ENCODE results near the gene NTM. TPM values are rescaled to one million over a fixed set of nuclear protein-coding genes. Genes with fewer than 3 reads are reported as not detected.

The NTM gene
- polyA plus RNA-seq, 2 donors, result 0.24 to 1.1 TPM

DNA sequence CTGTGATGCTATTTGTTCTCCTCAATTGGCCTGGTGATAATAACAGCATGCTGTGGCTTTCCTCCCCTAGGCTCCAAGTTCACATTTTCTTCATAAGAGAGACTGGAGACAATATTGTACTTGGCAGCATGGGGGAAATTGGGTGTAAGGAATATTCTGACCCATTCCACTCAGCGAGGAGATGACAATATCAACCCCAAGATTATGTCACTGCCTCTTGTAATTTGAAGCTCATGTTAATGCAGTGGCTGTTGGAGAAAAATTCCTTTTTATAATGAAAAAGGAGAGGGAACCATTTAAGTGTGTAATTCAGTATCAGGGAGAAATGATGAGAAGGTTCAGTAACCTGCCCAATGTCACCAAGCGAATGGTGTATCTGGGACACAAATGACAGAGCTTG, 665.8 kb downstream of the NTM start:
- Histone ChIP-seq H3K27ac (ENCODE audit: low read depth in 2 of 2, low read length in 1 of 2) (no peak overlapping the region), H3K4me1 (ENCODE audit: control insufficient read depth in 2 of 2, insufficient read depth in 2 of 2, low read length in 1 of 2) (no peaks in the 10 kb centered on the region), H3K9me3 (ENCODE audit: control insufficient read depth in 2 of 2, insufficient read depth in 1 of 2, low read depth in 1 of 2, low read length in 1 of 2) (peaks cover 0 to 3% of the 10 kb centered on the region in 2 donors), H3K36me3 (ENCODE audit: control insufficient read depth in 2 of 2, insufficient read depth in 2 of 2, low read length in 1 of 2) (no peaks in the 10 kb centered on the region), H3K4me3 (ENCODE audit: low read depth in 1 of 2, low read length in 2 of 2) (no peak overlapping the region), H3K27me3 (ENCODE audit: control insufficient read depth in 1 of 2, insufficient read depth in 2 of 2, low read length in 2 of 2) (no peaks in the 10 kb centered on the region)
- WGBS, 2 donors, result 82 to 93% methylated on average over 2 of the region's 2 CpGs

DNA sequence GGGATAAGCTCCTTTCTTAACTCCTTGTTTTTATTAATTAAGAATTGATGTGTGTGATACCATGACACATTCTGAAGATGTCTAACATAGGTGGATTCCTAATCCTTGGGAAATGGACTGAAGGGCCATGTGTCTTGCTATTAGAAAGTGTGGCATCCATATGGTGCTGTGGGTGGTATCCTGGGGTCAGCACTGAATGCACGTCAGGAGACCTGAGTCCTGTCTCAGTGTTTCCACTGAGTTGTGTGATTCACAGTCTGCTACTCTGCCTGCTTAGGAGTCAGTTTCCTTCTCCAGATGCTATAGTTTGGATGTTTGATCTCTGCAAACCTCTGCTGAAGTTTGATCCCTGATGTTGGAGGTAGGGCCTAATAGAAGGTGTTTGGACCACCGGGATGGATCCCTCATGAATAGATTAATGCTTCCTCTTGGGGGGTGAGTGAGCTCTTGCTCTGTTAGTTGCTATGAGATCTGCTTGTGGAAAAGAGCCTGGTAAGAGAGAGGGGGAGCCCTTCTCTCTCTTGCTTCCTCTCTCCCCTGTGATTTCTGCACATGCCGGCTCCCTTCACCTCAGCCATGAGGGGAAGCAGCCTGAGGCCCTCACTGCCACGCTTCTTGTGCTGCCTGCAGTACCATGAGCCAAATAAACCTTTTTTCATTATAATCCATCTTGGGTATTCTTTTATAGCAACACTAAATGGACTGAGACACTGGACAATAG, 666.5 kb downstream of the NTM start:
- Histone ChIP-seq H3K36me3 (ENCODE audit: control insufficient read depth in 2 of 2, insufficient read depth in 2 of 2, low read length in 1 of 2) (no peaks in the 10 kb centered on the region), H3K9me3 (ENCODE audit: control insufficient read depth in 2 of 2, insufficient read depth in 1 of 2, low read depth in 1 of 2, low read length in 1 of 2) (peaks cover 0 to 3% of the 10 kb centered on the region in 2 donors), H3K4me3 (ENCODE audit: low read depth in 1 of 2, low read length in 2 of 2) (no peak overlapping the region), H3K27ac (ENCODE audit: low read depth in 2 of 2, low read length in 1 of 2) (no peak overlapping the region), H3K4me1 (ENCODE audit: control insufficient read depth in 2 of 2, insufficient read depth in 2 of 2, low read length in 1 of 2) (no peaks in the 10 kb centered on the region), H3K27me3 (ENCODE audit: control insufficient read depth in 1 of 2, insufficient read depth in 2 of 2, low read length in 2 of 2) (no peaks in the 10 kb centered on the region)
- 71 to 83% methylated on average over 4 of the region's 4 CpGs for WGBS, 2 donors

DNA sequence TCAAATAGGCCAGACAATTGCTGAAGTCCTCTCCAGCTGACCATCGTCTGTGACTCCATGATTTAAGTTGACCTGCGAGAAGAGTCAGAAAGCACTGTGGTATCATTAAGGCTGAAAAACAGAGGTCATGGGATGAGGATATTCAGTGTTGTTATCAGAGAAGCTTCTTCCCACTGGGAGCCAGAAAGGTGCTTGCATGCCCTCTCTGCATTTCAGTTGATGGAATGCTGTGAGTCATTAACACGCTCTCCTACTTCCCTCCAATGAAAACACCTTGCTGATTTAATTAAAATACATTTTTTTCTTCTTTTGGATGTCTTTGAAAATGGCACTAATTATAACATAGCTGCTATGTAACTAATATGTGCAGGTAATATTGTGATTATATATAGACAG, 667.0 kb downstream of the NTM start:
- H3K4me1 ChIP-seq (ENCODE audit: control insufficient read depth in 2 of 2, insufficient read depth in 2 of 2, low read length in 1 of 2), result no peaks in the 10 kb centered on the region
- WGBS, 2 donors, result 91 to 92% methylated on average over 3 of the region's 3 CpGs
- H3K27me3 ChIP-seq (ENCODE audit: control insufficient read depth in 1 of 2, insufficient read depth in 2 of 2, low read length in 2 of 2), result no peaks in the 10 kb centered on the region
- no peaks in the 10 kb centered on the region for H3K9me3 ChIP-seq (ENCODE audit: control insufficient read depth in 2 of 2, insufficient read depth in 1 of 2, low read depth in 1 of 2, low read length in 1 of 2)
- H3K36me3 ChIP-seq (ENCODE audit: control insufficient read depth in 2 of 2, insufficient read depth in 2 of 2, low read length in 1 of 2), result no peaks in the 10 kb centered on the region
- H3K27ac ChIP-seq (ENCODE audit: low read depth in 2 of 2, low read length in 1 of 2), result no peak overlapping the region
- no peak overlapping the region for H3K4me3 ChIP-seq (ENCODE audit: low read depth in 1 of 2, low read length in 2 of 2)

DNA sequence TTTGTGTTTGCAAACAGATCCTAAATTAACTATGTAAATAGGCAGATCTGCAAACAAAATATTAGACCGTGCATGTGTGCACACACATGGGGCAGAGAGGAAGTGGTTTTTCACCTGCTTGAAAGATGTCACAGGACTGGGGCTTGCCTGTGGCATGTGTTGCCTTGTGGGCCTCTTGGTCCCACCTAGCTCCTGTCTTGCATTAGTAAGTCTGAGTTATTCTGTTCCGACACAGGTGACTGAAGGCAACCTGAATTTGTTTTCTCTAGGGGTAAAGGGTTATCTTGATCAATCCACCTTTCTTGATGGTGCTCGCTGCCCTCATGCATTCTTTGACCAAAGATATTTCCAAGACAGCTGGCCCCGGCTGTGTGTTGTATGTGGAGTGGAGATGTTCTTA, 667.5 kb downstream of the NTM start:
- no peaks in the 10 kb centered on the region for H3K36me3 ChIP-seq (ENCODE audit: control insufficient read depth in 2 of 2, insufficient read depth in 2 of 2, low read length in 1 of 2)
- 57 to 60% methylated on average over 4 of the region's 4 CpGs for WGBS, 2 donors
- no peaks in the 10 kb centered on the region for H3K27me3 ChIP-seq (ENCODE audit: control insufficient read depth in 1 of 2, insufficient read depth in 2 of 2, low read length in 2 of 2)
- H3K4me1 ChIP-seq (ENCODE audit: control insufficient read depth in 2 of 2, insufficient read depth in 2 of 2, low read length in 1 of 2), result no peaks in the 10 kb centered on the region
- H3K9me3 ChIP-seq (ENCODE audit: control insufficient read depth in 2 of 2, insufficient read depth in 1 of 2, low read depth in 1 of 2, low read length in 1 of 2), result no peaks in the 10 kb centered on the region
- H3K4me3 ChIP-seq (ENCODE audit: low read depth in 1 of 2, low read length in 2 of 2), result no peak overlapping the region
- H3K27ac ChIP-seq (ENCODE audit: low read depth in 2 of 2, low read length in 1 of 2), result no peak overlapping the region

DNA sequence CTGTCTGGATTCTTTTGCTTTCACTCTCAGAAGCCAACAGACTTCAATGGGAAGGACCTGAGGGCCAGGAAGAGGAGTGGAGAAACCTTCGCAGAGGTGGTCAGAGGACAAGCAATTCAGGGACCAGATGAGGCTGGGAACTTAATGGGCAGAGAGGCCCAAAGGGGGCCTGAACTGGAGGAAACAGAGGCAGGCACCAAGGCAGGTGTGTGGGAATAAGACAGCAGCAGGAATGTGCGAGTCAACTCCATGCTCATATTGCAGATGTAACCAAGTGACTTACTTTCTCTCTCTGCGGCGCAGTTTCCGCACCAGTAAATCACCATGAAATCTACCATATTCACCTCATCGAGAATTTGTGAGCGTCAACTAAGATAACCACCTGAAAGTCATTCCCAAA, 669.1 kb downstream of the NTM start:
- H3K27ac ChIP-seq (ENCODE audit: low read depth in 2 of 2, low read length in 1 of 2), result no peak overlapping the region
- no peaks in the 10 kb centered on the region for H3K27me3 ChIP-seq (ENCODE audit: control insufficient read depth in 1 of 2, insufficient read depth in 2 of 2, low read length in 2 of 2)
- no peak overlapping the region for H3K4me3 ChIP-seq (ENCODE audit: low read depth in 1 of 2, low read length in 2 of 2)
- 93 to 94% methylated on average over 7 of the region's 7 CpGs for WGBS, 2 donors
- H3K9me3 ChIP-seq (ENCODE audit: control insufficient read depth in 2 of 2, insufficient read depth in 1 of 2, low read depth in 1 of 2, low read length in 1 of 2), result peaks cover 2 to 3% of the 10 kb centered on the region in 2 donors
- H3K36me3 ChIP-seq (ENCODE audit: control insufficient read depth in 2 of 2, insufficient read depth in 2 of 2, low read length in 1 of 2), result no peaks in the 10 kb centered on the region
- no peaks in the 10 kb centered on the region for H3K4me1 ChIP-seq (ENCODE audit: control insufficient read depth in 2 of 2, insufficient read depth in 2 of 2, low read length in 1 of 2)

DNA sequence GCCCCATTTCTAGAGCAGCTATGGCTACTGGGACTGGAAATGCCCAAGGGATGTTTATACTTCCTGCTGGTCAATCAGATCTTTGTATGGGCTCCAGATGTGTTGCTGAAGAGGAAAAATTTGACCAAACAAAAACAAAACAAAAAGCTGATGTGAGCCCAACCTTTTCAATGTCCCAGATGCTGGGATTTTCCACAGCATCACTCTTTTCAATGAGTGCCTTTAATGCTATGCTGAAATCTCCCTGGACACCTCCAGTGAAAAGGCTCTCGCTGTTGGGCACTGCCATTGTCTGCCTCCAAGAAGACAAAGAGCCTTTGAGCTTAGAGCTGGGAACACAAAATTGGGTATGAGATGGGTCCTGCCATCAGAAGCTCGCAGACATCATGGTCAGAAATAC, 671.9 kb downstream of the NTM start:
- no peak overlapping the region for H3K27ac ChIP-seq (ENCODE audit: low read depth in 2 of 2, low read length in 1 of 2)
- no peak overlapping the region for H3K4me3 ChIP-seq (ENCODE audit: low read depth in 1 of 2, low read length in 2 of 2)
- no peaks in the 10 kb centered on the region for H3K4me1 ChIP-seq (ENCODE audit: control insufficient read depth in 2 of 2, insufficient read depth in 2 of 2, low read length in 1 of 2)
- H3K36me3 ChIP-seq (ENCODE audit: control insufficient read depth in 2 of 2, insufficient read depth in 2 of 2, low read length in 1 of 2), result no peaks in the 10 kb centered on the region
- no peaks in the 10 kb centered on the region for H3K27me3 ChIP-seq (ENCODE audit: control insufficient read depth in 1 of 2, insufficient read depth in 2 of 2, low read length in 2 of 2)
- 73 to 76% methylated on average over 2 of the region's 2 CpGs for WGBS, 2 donors
- peaks cover 2 to 3% of the 10 kb centered on the region in 2 donors for H3K9me3 ChIP-seq (ENCODE audit: control insufficient read depth in 2 of 2, insufficient read depth in 1 of 2, low read depth in 1 of 2, low read length in 1 of 2)

DNA sequence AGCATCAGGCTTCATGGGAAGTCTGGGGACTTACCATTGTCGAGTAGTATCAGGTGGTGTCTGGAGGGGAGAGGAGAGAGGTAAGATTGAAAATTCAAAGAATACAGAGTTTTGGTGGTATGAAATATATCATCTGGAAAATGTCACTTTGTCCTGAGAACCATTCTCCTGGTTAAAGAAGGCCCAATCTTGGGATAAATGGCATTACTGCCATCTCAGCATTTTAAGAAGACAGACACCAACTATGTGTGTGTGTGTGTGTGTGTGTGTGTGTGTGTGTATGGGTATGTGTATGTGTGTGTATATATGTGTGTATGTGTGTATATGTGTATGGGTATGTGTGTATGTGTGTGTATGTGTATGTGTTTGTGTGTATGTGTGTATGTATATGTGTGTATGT, 673.3 kb downstream of the NTM start:
- no peak overlapping the region for H3K4me3 ChIP-seq (ENCODE audit: low read depth in 1 of 2, low read length in 2 of 2)
- H3K27me3 ChIP-seq (ENCODE audit: control insufficient read depth in 1 of 2, insufficient read depth in 2 of 2, low read length in 2 of 2), result no peaks in the 10 kb centered on the region
- peaks cover 2 to 3% of the 10 kb centered on the region in 2 donors for H3K9me3 ChIP-seq (ENCODE audit: control insufficient read depth in 2 of 2, insufficient read depth in 1 of 2, low read depth in 1 of 2, low read length in 1 of 2)
- no peaks in the 10 kb centered on the region for H3K36me3 ChIP-seq (ENCODE audit: control insufficient read depth in 2 of 2, insufficient read depth in 2 of 2, low read length in 1 of 2)
- no peaks in the 10 kb centered on the region for H3K4me1 ChIP-seq (ENCODE audit: control insufficient read depth in 2 of 2, insufficient read depth in 2 of 2, low read length in 1 of 2)
- no peak overlapping the region for H3K27ac ChIP-seq (ENCODE audit: low read depth in 2 of 2, low read length in 1 of 2)
- WGBS, 2 donors, result 76% methylated on average over 1 of the region's 1 CpG

DNA sequence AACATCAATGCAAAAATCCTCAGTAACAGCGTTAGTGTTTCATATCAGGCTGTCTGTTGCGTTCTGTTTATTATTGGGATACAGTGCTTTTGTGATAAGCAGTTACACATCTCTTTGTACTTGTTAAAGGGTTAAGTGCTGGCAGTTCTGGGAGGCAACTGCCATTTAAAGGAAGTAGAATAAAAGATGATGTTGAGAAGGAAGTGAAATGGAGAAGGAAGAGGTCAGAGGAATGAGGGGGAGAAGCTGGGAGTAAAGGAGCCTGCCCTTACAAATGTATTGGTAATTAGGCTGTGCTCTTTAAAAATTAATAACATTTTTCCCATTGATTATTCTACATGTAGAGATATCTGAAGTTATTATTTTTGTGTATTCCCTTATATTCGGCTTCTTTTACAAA, 674.7 kb downstream of the NTM start:
- WGBS, 2 donors, result 72 to 80% methylated on average over 3 of the region's 3 CpGs
- Histone ChIP-seq H3K4me3 (ENCODE audit: low read depth in 1 of 2, low read length in 2 of 2) (no peak overlapping the region), H3K36me3 (ENCODE audit: control insufficient read depth in 2 of 2, insufficient read depth in 2 of 2, low read length in 1 of 2) (no peaks in the 10 kb centered on the region), H3K9me3 (ENCODE audit: control insufficient read depth in 2 of 2, insufficient read depth in 1 of 2, low read depth in 1 of 2, low read length in 1 of 2) (peaks cover 2 to 3% of the 10 kb centered on the region in 2 donors), H3K27me3 (ENCODE audit: control insufficient read depth in 1 of 2, insufficient read depth in 2 of 2, low read length in 2 of 2) (no peaks in the 10 kb centered on the region), H3K4me1 (ENCODE audit: control insufficient read depth in 2 of 2, insufficient read depth in 2 of 2, low read length in 1 of 2) (no peaks in the 10 kb centered on the region), H3K27ac (ENCODE audit: low read depth in 2 of 2, low read length in 1 of 2) (no peak overlapping the region)

DNA sequence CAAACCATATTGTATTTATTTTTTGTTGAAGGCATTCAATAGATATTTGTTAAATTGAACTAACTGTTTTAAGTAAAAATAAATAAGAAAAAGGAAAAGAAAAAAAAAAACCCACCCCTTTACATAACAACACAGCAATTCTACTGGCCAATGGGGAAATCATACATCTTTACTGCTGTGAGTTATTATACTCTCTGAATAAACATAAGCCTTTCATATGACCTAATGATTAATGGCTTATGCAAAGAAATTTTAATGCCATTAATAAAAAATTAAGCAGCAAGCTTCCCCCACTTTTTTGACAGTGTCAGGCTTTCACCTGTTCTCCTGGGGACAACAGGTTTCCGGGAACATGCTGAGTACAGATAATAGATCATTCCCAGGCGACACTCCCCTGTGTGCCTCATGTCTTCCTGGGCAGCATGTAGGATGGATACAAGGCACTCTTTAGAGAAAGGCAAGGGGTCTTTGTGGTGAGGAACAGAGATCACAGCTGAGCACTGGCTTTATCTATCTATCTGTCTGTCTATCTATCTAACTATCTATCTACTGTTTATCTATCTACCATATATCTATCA, 676.0 kb downstream of the NTM start:
- Histone ChIP-seq H3K4me1 (ENCODE audit: control insufficient read depth in 2 of 2, insufficient read depth in 2 of 2, low read length in 1 of 2) (no peaks in the 10 kb centered on the region), H3K27ac (ENCODE audit: low read depth in 2 of 2, low read length in 1 of 2) (no peak overlapping the region), H3K36me3 (ENCODE audit: control insufficient read depth in 2 of 2, insufficient read depth in 2 of 2, low read length in 1 of 2) (no peaks in the 10 kb centered on the region), H3K9me3 (ENCODE audit: control insufficient read depth in 2 of 2, insufficient read depth in 1 of 2, low read depth in 1 of 2, low read length in 1 of 2) (peaks cover 2 to 6% of the 10 kb centered on the region in 2 donors), H3K4me3 (ENCODE audit: low read depth in 1 of 2, low read length in 2 of 2) (no peak overlapping the region), H3K27me3 (ENCODE audit: control insufficient read depth in 1 of 2, insufficient read depth in 2 of 2, low read length in 2 of 2) (no peaks in the 10 kb centered on the region)
- WGBS, 2 donors, result 64 to 71% methylated on average over 2 of the region's 2 CpGs

DNA sequence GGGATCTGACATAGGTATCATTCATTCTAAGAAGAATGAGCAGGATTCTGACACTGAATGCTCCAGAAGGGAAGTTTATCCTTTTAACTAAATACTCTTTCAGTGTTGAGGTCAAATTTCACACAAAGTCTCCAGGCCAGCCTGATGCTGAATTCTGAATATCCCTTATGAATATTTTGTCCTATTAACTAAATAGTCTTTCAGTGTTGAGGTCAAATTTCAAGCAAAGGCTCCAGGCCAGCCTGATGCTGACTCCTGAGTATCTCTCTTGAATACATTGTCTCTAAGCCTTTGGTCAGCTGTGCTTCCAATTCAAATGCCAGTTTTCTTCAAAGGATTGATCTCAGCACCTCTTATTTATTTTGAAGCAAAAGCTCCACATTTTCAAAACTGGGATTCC, 676.8 kb downstream of the NTM start:
- Histone ChIP-seq H3K4me1 (ENCODE audit: control insufficient read depth in 2 of 2, insufficient read depth in 2 of 2, low read length in 1 of 2) (no peaks in the 10 kb centered on the region), H3K27ac (ENCODE audit: low read depth in 2 of 2, low read length in 1 of 2) (no peak overlapping the region), H3K9me3 (ENCODE audit: control insufficient read depth in 2 of 2, insufficient read depth in 1 of 2, low read depth in 1 of 2, low read length in 1 of 2) (peaks cover 2 to 6% of the 10 kb centered on the region in 2 donors), H3K4me3 (ENCODE audit: low read depth in 1 of 2, low read length in 2 of 2) (no peak overlapping the region), H3K27me3 (ENCODE audit: control insufficient read depth in 1 of 2, insufficient read depth in 2 of 2, low read length in 2 of 2) (no peaks in the 10 kb centered on the region), H3K36me3 (ENCODE audit: control insufficient read depth in 2 of 2, insufficient read depth in 2 of 2, low read length in 1 of 2) (no peaks in the 10 kb centered on the region)
